ENCODE data around the gene ATF6B. TPM values are rescaled to one million over a fixed set of nuclear protein-coding genes. Genes with fewer than 3 reads are reported as not detected.
A peak's percentile ranks its signal among the peaks of the same experiment; 100 is the strongest.

ATF6B gene
- total RNA-seq, 2 donors from 2014 or later: 15.0 to 15.3 TPM

- no peak for TF ChIP-seq CTCF (IDR thresholded peaks at IDR 0.05)
- no peaks in the 10 kb centered on the region for H3K27me3 ChIP-seq
- H3K36me3 ChIP-seq: peaks cover 40% of the 10 kb centered on the region
- H3K4me3 ChIP-seq: no peak overlapping the region
- H3K27ac ChIP-seq: peak overlapping the region in 1 of 2 donors; percentile 23
- no peaks in the 10 kb centered on the region for H3K9me3 ChIP-seq
- DNase-seq (ENCODE audit: low spot score): no peak
- H3K4me1 ChIP-seq: peaks cover 0 to 48% of the 10 kb centered on the region in 2 donors
Observed at GRCh38 chr6:32095338-32096086, 32.5 kb downstream of the ATF6B start.

- Histone ChIP-seq H3K36me3 (peaks cover 40% of the 10 kb centered on the region), H3K4me1 (peaks cover 0 to 56% of the 10 kb centered on the region in 2 donors)
Observed at GRCh38 chr6:32092760-32093497, 35.1 kb downstream of the ATF6B start.

DNA sequence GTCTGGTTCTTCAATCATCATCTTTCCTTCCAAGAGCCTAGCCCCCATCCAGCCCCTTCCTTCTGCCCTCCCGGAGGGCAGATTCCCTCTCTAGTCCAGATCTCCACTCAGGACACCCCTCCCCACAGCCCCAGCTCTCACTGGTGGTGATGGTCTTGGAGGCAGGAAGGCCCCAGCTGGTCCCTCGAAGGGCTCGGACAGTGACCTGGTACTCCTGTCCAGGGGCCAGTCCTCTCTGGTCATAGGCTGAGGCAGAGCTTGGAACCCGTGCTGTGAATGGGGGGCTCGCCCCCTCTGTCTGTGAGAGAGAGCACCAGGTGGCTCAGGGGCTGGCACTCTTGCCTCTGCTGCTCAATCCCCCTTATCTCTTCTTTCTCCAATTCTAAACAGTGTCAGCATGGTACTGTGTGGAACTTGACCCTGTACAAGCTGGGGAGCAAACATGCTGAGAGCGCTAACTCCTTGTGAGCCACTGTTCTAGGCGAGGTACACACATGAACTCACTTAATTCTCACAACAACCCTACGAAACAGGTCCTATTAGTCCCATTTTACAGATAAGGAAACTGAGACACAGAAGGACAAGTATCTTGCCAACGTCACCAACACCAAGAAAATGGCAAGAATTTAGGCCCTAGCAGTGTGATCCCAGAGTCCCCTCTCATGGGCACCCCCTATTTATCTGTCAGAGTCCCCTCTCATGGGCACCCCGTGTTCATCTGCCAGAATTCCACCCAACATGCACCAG lies 38.8 kb downstream of the ATF6B start:
- Histone ChIP-seq H3K27ac (peak overlapping the region; percentile 2 to 79), H3K4me1 (peaks cover 0 to 50% of the 10 kb centered on the region in 2 donors), H3K36me3 (peaks cover 31% of the 10 kb centered on the region), H3K4me3 (no peak overlapping the region), H3K9me3 (no peaks in the 10 kb centered on the region), H3K27me3 (no peaks in the 10 kb centered on the region)
- DNase-seq (ENCODE audit: low spot score): no peak
- TF ChIP-seq CTCF (IDR thresholded peaks at IDR 0.05): no peak

More at GRCh38 chr6:32092760-32093497, 35.1 kb downstream of the ATF6B start:
- peak overlapping the region; percentile 73 to 82 for H3K27ac ChIP-seq
- no peak for DNase-seq (ENCODE audit: low spot score)
- no peaks in the 10 kb centered on the region for H3K27me3 ChIP-seq
- no peak for TF ChIP-seq CTCF (IDR thresholded peaks at IDR 0.05)
- H3K4me3 ChIP-seq: no peak overlapping the region
- H3K9me3 ChIP-seq: no peaks in the 10 kb centered on the region

- Histone ChIP-seq H3K4me1 (peaks cover 0 to 47% of the 10 kb centered on the region in 2 donors), H3K36me3 (peaks cover 38% of the 10 kb centered on the region), H3K27ac (peak overlapping the region; percentile 79 to 81), H3K9me3 (no peaks in the 10 kb centered on the region), H3K27me3 (no peaks in the 10 kb centered on the region), H3K4me3 (no peak overlapping the region)
- no peak for TF ChIP-seq CTCF (IDR thresholded peaks at IDR 0.05)
- no peak for DNase-seq (ENCODE audit: low spot score)
Observed at GRCh38 chr6:32088487-32089049, 39.5 kb downstream of the ATF6B start.
